H1 (cell line): Measurements from ENCODE around the gene POLN. TPM values are rescaled to one million over a fixed set of nuclear protein-coding genes. Genes with fewer than 3 reads are reported as not detected.

ENCODE experiments used
- CTCF ChIA-PET: fragments of 300-600 bp; sonication (Branson Sonifier 250); formaldehyde crosslinking; loops from one replicate; lab custom pipeline; 2021; ENCODE audit not compliant: partially characterized antibody; lab: Charles Lee
- POLR2A ChIA-PET: fragments of 300-600 bp; sonication (Branson Sonifier 250); formaldehyde crosslinking; loops from one replicate; lab custom pipeline; 2021; ENCODE audit warnings: inconsistent platforms; ENCODE audit not compliant: partially characterized antibody; lab: Charles Lee
- DNase-seq, 2 experiments: peaks; one replicate each; pipeline versions ENCODE4 v3.0.0 to v3.0.0-alpha.2; 2010 to 2022; ENCODE audit warnings: low spot score in 2 of 2, low read depth in 1 of 2, mixed read lengths in 1 of 2
- FAIRE-seq: peaks from 2 replicates; lab custom pipeline; 2011; peaks lifted over from hg19 to GRCh38; lab: Jason Lieb, UNC
- H2AFZ ChIP-seq: 2 replicates; pipeline ENCODE4 v1.8.1; 2012; ENCODE audit warnings: low read length, inconsistent platforms
- H2AK5ac ChIP-seq: 2 replicates; pipeline ENCODE4 v1.6.1; 2013; ENCODE audit warnings: low read depth, low read length
- H2BK120ac ChIP-seq: replicated peaks from 2 replicates; pipeline ENCODE3; 2013; ENCODE audit warnings: low read depth, low read length, inconsistent platforms
- H2BK12ac ChIP-seq: 2 replicates; pipeline ENCODE4 v1.6.1; 2013; ENCODE audit warnings: low read depth, low read length
- H2BK15ac ChIP-seq: 2 replicates; pipeline ENCODE4 v1.6.1; 2013; ENCODE audit warnings: low read length
- H2BK20ac ChIP-seq: 2 replicates; pipeline ENCODE4 v1.6.1; 2013; ENCODE audit warnings: low read length
- H2BK5ac ChIP-seq: 2 replicates; pipeline ENCODE4 v1.6.1; 2013; ENCODE audit warnings: low read depth, low read length
- H3K14ac ChIP-seq: 2 replicates; pipeline ENCODE4 v1.6.1; 2013; ENCODE audit warnings: inconsistent platforms; ENCODE audit not compliant: insufficient read length
- H3K18ac ChIP-seq: 2 replicates; pipeline ENCODE4 v1.6.1; 2013; ENCODE audit warnings: low read length; ENCODE audit errors: extremely low read depth
- H3K23ac ChIP-seq: 2 replicates; pipeline ENCODE4 v1.6.1; 2013; ENCODE audit warnings: inconsistent platforms; ENCODE audit not compliant: insufficient read length
- H3K23me2 ChIP-seq: 2 replicates; pipeline ENCODE4 v1.6.1; 2013; ENCODE audit warnings: low read depth, low read length
- H3K27ac ChIP-seq: 2 replicates; pipeline ENCODE4 v1.6.1; 2011; ENCODE audit warnings: low read depth, low read length, inconsistent platforms
- H3K27me3 ChIP-seq, 4 experiments: replicated peaks in 1 of 4; 1 replicate in 1 of 4; 2 replicates in 3 of 4; pipeline versions ENCODE4 v1.6.1 to v1.8.1; 2011 to 2013; ENCODE audit warnings: low read length in 3 of 4, mild to moderate bottlenecking in 3 of 4, inconsistent platforms in 2 of 4, mixed read lengths in 2 of 4, moderate library complexity in 1 of 4; ENCODE audit not compliant: control insufficient read depth in 3 of 4, insufficient read depth in 3 of 4; ENCODE audit errors: extremely low read depth in 1 of 4
- H3K36me3 ChIP-seq, 4 experiments: 2 replicates each; pipeline versions ENCODE4 v1.6.1 to v1.8.1; 2011 to 2013; ENCODE audit warnings: mild to moderate bottlenecking in 4 of 4, low read length in 3 of 4, moderate library complexity in 2 of 4, control low read depth in 1 of 4, inconsistent platforms in 1 of 4; ENCODE audit not compliant: insufficient read depth in 4 of 4, control insufficient read depth in 2 of 4
- H3K4ac ChIP-seq: replicated peaks from 2 replicates; pipeline ENCODE3; 2013; ENCODE audit warnings: low read length, low read depth, mixed read lengths, inconsistent platforms; ENCODE audit not compliant: insufficient read length
- H3K4me1 ChIP-seq, 4 experiments: replicated peaks in 1 of 4; 1 replicate in 1 of 4; 2 replicates in 3 of 4; pipeline versions ENCODE4 v1.6.1 to v1.8.1; 2011 to 2013; ENCODE audit warnings: low read length in 3 of 4, inconsistent platforms in 2 of 4, mixed read lengths in 1 of 4; ENCODE audit not compliant: insufficient read depth in 4 of 4, control insufficient read depth in 3 of 4
- H3K4me2 ChIP-seq, 2 experiments: 2 replicates each; pipeline versions ENCODE4 v1.6.1 to v1.8.1; 2011 to 2013; ENCODE audit warnings: low read depth in 2 of 2, low read length in 2 of 2, control low read depth in 1 of 2, inconsistent platforms in 1 of 2, mild to moderate bottlenecking in 1 of 2; ENCODE audit not compliant: insufficient read depth in 1 of 2
- H3K4me3 ChIP-seq, 4 experiments: fragments of 200-600, 300-600 bp in 1 of 4; sonication (generic), shearing (Covaris generic), sonication (Bioruptor Twin) in 1 of 4; 2 replicates each; pipeline versions ENCODE4 v1.5.1 to v1.8.1; 2011 to 2016; ENCODE audit warnings: low read length in 4 of 4, low read depth in 3 of 4, control low read depth in 2 of 4, inconsistent platforms in 2 of 4, mild to moderate bottlenecking in 2 of 4, mixed read lengths in 1 of 4, moderate library complexity in 1 of 4; ENCODE audit not compliant: insufficient read depth in 2 of 4; ENCODE audit errors: extremely low read depth in 1 of 4
- H3K56ac ChIP-seq: replicated peaks from 2 replicates; pipeline ENCODE3; 2013; ENCODE audit warnings: low read depth, mild to moderate bottlenecking, mixed read lengths, low read length, inconsistent platforms; ENCODE audit not compliant: insufficient read length
- H3K79me1 ChIP-seq: 2 replicates; pipeline ENCODE4 v1.6.1; 2013; ENCODE audit warnings: low read depth, low read length, control low read depth
- H3K79me2 ChIP-seq, 2 experiments: 2 replicates each; pipeline versions ENCODE4 v1.6.1 to v1.8.1; 2012 to 2013; ENCODE audit warnings: low read length in 2 of 2, mild to moderate bottlenecking in 2 of 2, inconsistent platforms in 1 of 2; ENCODE audit not compliant: insufficient read depth in 2 of 2, control insufficient read depth in 1 of 2
- H3K9ac ChIP-seq, 4 experiments: replicated peaks in 1 of 4; 1 replicate in 1 of 4; 2 replicates in 3 of 4; pipeline versions ENCODE4 v1.6.1 to v1.8.1; 2011 to 2013; ENCODE audit warnings: low read depth in 3 of 4, low read length in 3 of 4, control low read depth in 2 of 4, mild to moderate bottlenecking in 2 of 4, moderate library complexity in 2 of 4, inconsistent platforms in 1 of 4; ENCODE audit errors: extremely low read depth in 1 of 4
- H3K9me3 ChIP-seq, 2 experiments: 2 replicates each; pipeline versions ENCODE4 v1.6.1 to v1.8.1; 2012 to 2013; ENCODE audit warnings: mild to moderate bottlenecking in 2 of 2, moderate library complexity in 2 of 2, control low read depth in 1 of 2, inconsistent platforms in 1 of 2, low read depth in 1 of 2, low read length in 1 of 2, mixed read lengths in 1 of 2; ENCODE audit not compliant: insufficient read depth in 2 of 2
- H4K20me1 ChIP-seq, 2 experiments: replicated peaks in 1 of 2; 2 replicates each; pipeline versions ENCODE3 to v1.8.1; 2011 to 2013; ENCODE audit warnings: inconsistent platforms in 2 of 2, low read length in 2 of 2, mild to moderate bottlenecking in 1 of 2; ENCODE audit not compliant: insufficient read depth in 2 of 2, control insufficient read depth in 1 of 2
- H4K5ac ChIP-seq: 2 replicates; pipeline ENCODE4 v1.6.1; 2013; ENCODE audit warnings: low read length, low read depth, mixed read lengths, inconsistent platforms; ENCODE audit not compliant: insufficient read length
- H4K8ac ChIP-seq: 2 replicates; pipeline ENCODE4 v1.8.0; 2013; ENCODE audit warnings: mild to moderate bottlenecking, moderate library complexity, low read length, inconsistent platforms; ENCODE audit not compliant: insufficient read depth; ENCODE audit errors: extremely low read depth
- H4K91ac ChIP-seq: replicated peaks from 2 replicates; pipeline ENCODE3; 2013; ENCODE audit warnings: low read length, mixed read lengths, inconsistent platforms; ENCODE audit not compliant: insufficient read length
- ASH2L ChIP-seq: fragments of 200-600, 300-600 bp; sonication (generic); IDR thresholded peaks from one replicate; pipeline ENCODE4 v1.7.1; 2017; ENCODE audit warnings: low read length
- CBX5 ChIP-seq: fragments of 300-800, 300-1000 bp; sonication (generic); IDR thresholded peaks from 2 replicates; pipeline ENCODE4 v1.7.1; 2016; ENCODE audit warnings: antibody characterized with exemption, low read length, low read depth
- EZH2 ChIP-seq: fragments of 200-600 bp; sonication (generic); IDR thresholded peaks from 2 replicates; pipeline ENCODE4 v1.7.1; 2012; ENCODE audit warnings: low read depth, mild to moderate bottlenecking, moderate library complexity, low read length, inconsistent platforms; ENCODE audit not compliant: severe bottlenecking
- KDM1A ChIP-seq: fragments of 200-600, 300-600 bp; sonication (generic); IDR thresholded peaks from 2 replicates; pipeline ENCODE4 v1.7.1; 2016; ENCODE audit warnings: mild to moderate bottlenecking, low read length, borderline replicate concordance
- NANOG ChIP-seq: IDR thresholded peaks from 2 replicates; pipeline ENCODE4 v1.6.1; 2011; ENCODE audit warnings: low read length, low read depth, mild to moderate bottlenecking, inconsistent platforms; ENCODE audit not compliant: insufficient read depth, poor library complexity, severe bottlenecking
- POLR2AphosphoS5 ChIP-seq: IDR thresholded peaks from 2 replicates; pipeline ENCODE4 v1.6.1; 2011; ENCODE audit warnings: low read depth, low read length
- POU5F1 ChIP-seq: IDR thresholded peaks from 2 replicates; pipeline ENCODE4 v1.6.1; 2011; ENCODE audit warnings: low read depth, mild to moderate bottlenecking, low read length, moderate library complexity
- SIN3A ChIP-seq, 2 experiments: IDR thresholded peaks in 1 of 2; conservative IDR thresholded peaks in 1 of 2; 2 replicates each; pipeline ENCODE4 v1.6.1; 2011 to 2012; ENCODE audit warnings: low read length in 2 of 2, improper control_type of control experiment in 1 of 2, low read depth in 1 of 2, mild to moderate bottlenecking in 1 of 2
- SRF ChIP-seq: IDR thresholded peaks from 2 replicates; pipeline ENCODE4 v1.6.1; 2011; ENCODE audit warnings: mild to moderate bottlenecking, low read depth, low read length, moderate library complexity
- TAF1 ChIP-seq: IDR thresholded peaks from 2 replicates; pipeline ENCODE4 v1.6.1; 2011; ENCODE audit warnings: mild to moderate bottlenecking, low read depth, low read length
- TEAD4 ChIP-seq: IDR thresholded peaks from 2 replicates; pipeline ENCODE4 v1.6.1; 2012; ENCODE audit warnings: low read depth, low read length, inconsistent platforms, mixed read lengths
- YY1 ChIP-seq: IDR thresholded peaks from 2 replicates; pipeline ENCODE4 v1.6.1; 2011; ENCODE audit warnings: low read depth, mild to moderate bottlenecking, low read length
- WGBS, 2 experiments: shearing (Covaris generic) in 1 of 2; methylation state at CpG; one replicate each; pipeline versions ENCODE4 v1.1.6 to v1.1.7; 2013 to 2015; ENCODE audit warnings: low lambda C conversion rate in 2 of 2, mixed read lengths in 2 of 2, inconsistent platforms in 1 of 2, low coverage in 1 of 2, missing lambda C conversion rate in 1 of 2; ENCODE audit not compliant: insufficient replicate concordance in 2 of 2, insufficient coverage in 1 of 2, insufficient read length in 1 of 2; ENCODE audit errors: extremely low coverage in 1 of 2, missing lambda C conversion rate in 1 of 2; 5-methylcytosine and 5-hydroxymethylcytosine counted together
- polyA plus RNA-seq, 7 experiments: library from polyadenylated mRNA; depleted of rRNA in 3 of 7; stranded (reverse) in 5 of 7; unstranded in 2 of 7; fragments of >200 nt in 5 of 7; fragments of 200-250 nt in 2 of 7; gene quantifications; 1 replicate in 5 of 7; 2 replicates in 1 of 7; 4 replicates in 1 of 7; pipeline versions ENCODE4 v1.2.1 to v1.2.3, GENCODE V29; 2011 to 2013; ENCODE audit warnings: missing spikeins in 2 of 7, mixed read lengths in 2 of 7
- total RNA-seq: library from RNA; stranded (reverse); fragmentation: NEBNext Ultra II Directional; extraction: Animal tissue kit (Norgen Biotek cat#: 25700); gene quantifications from 2 replicates; pipeline ENCODE4 v1.2.1, GENCODE V29; 2021

Gene POLN
- total and polyA plus RNA-seq, 2 of the 8 experiments (the other 6 are each of a cell fraction or from before 2014, with no cell fraction given), result 0.98 to 1.5 TPM

- H3K4me3 ChIP-seq, result peak overlapping the region; percentile 40 to 89 (median 56)
- no peak overlapping the region for H2BK5ac ChIP-seq
- H2AFZ ChIP-seq, result peak overlapping the region; percentile 29; the same call in 1 of the 2 replicates
- FAIRE-seq (no peak), DNase-seq (peak; percentile 97 to 98)
- H4K91ac ChIP-seq, result peak overlapping the region; percentile 10
- peak overlapping the region; percentile 65 to 96 for H3K4me2 ChIP-seq
- H3K79me1 ChIP-seq, result no peaks in the 10 kb centered on the region
- H4K5ac ChIP-seq, result peak overlapping the region; percentile 15
- no peak overlapping the region for H2BK12ac ChIP-seq
- H3K9ac ChIP-seq, result no peak overlapping the region
- H3K4ac ChIP-seq, result no peak overlapping the region
- no peak overlapping the region for H2BK120ac ChIP-seq
- H3K23me2 ChIP-seq, result peaks cover 10% of the 10 kb centered on the region; the same call in 1 of the 2 replicates
- ChIA-PET POLR2A (interaction anchor here (1.0 to 1.3 kb wide), 3 partner anchors 73 to 206 kb away, joined by 3 to 7 read pairs (median 3); partner anchors contain the start of gene RNF4), CTCF (interaction anchor here (2.2 kb wide), 1 partner anchor 41 kb away, joined by 6 read pairs; no protein-coding TSS in a partner anchor)
- H3K56ac ChIP-seq, result no peak overlapping the region
- H3K14ac ChIP-seq, result no peak overlapping the region
- peaks cover 0 to 9% (median 4%) of the 10 kb centered on the region in 4 experiments; a peak in 5 of 7 replicates for H3K4me1 ChIP-seq
- H4K20me1 ChIP-seq, result peaks cover 0 to 6% of the 10 kb centered on the region in 2 experiments
- 5% methylated on average over 71 of the region's 98 CpGs; no CpG with 5 or more reads in 1 of the 2 experiments for WGBS, 2 experiments
- no peak overlapping the region; the same call in 1 of the 2 replicates for H3K18ac ChIP-seq
- H4K8ac ChIP-seq, result peak overlapping the region; percentile 85; the same call in 1 of the 2 replicates
- H3K79me2 ChIP-seq, result no peaks in the 10 kb centered on the region
- H2BK15ac ChIP-seq, result no peak overlapping the region
- H3K23ac ChIP-seq, result no peak overlapping the region
- H3K36me3 ChIP-seq, result no peaks in the 10 kb centered on the region; a peak in 1 of 8 replicates
- no peaks in the 10 kb centered on the region for H3K9me3 ChIP-seq
- no peaks in the 10 kb centered on the region for H3K27me3 ChIP-seq
- H2AK5ac ChIP-seq, result no peak overlapping the region
- H2BK20ac ChIP-seq, result no peak overlapping the region
- H3K27ac ChIP-seq, result 0 out of 2 replicates have a peak overlapping the region, but pooled peaks have one; percentile 7
- TF ChIP-seq TEAD4 (no peak), SIN3A (conservative IDR thresholded peaks at IDR 0.05 in 1 of 2, IDR thresholded peaks at IDR 0.05 in 1 of 2; ENCODE audit: low read depth in 1 of 2, low read length in 2 of 2) (peak in 1 of 2 experiments; percentile 37; a peak in 1 of 4 replicates), SRF (no peak), YY1 (no peak), TAF1 (peak; percentile 65), KDM1A (peak; percentile 81), POLR2AphosphoS5 (no peak), CBX5 (no peak), ASH2L (peak; percentile 26), NANOG (no peak), POU5F1 (no peak), EZH2 (no peak)
Observed at GRCh38 chr4:2262145-2262943, 20.4 kb upstream of the POLN start.
